Vagina (tissue), 2 donors: ENCODE measurements around the gene SPRYD7. TPM values are rescaled to one million over a fixed set of nuclear protein-coding genes. Genes with fewer than 3 reads are reported as not detected.

ENCODE experiments used
- DNase-seq, 2 donors: peaks; one replicate each; pipeline ENCODE4 v3.0.0-alpha.2; 2017; ENCODE audit errors: extremely low spot score in 2 of 2
- H3K27ac ChIP-seq: fragments of 200-600 bp; sonication (generic); one replicate; pipeline ENCODE4 v1.5.1; 2019
- H3K27me3 ChIP-seq: fragments of 200-600 bp; sonication (generic); one replicate; pipeline ENCODE4 v1.5.1; 2019
- H3K36me3 ChIP-seq, 2 donors: fragments of 200-600 bp; sonication (generic); one replicate each; pipeline ENCODE4 v1.5.1; 2017 to 2019
- H3K4me1 ChIP-seq: fragments of 200-600 bp; sonication (generic); one replicate; pipeline ENCODE4 v1.5.1; 2019
- H3K4me3 ChIP-seq, 2 donors: fragments of 200-600 bp; sonication (generic); 1 replicate in 1 of 2; 2 replicates in 1 of 2; pipeline ENCODE4 v1.5.1; 2016 to 2019
- H3K9me3 ChIP-seq: fragments of 200-600 bp; sonication (generic); one replicate; pipeline ENCODE4 v1.5.1; 2019
- POLR2A ChIP-seq, 2 donors: fragments of 450-650 bp; IDR thresholded peaks; one replicate each; pipeline ENCODE4 v1.6.1; 2017; ENCODE audit warnings: antibody characterized with exemption in 2 of 2, mild to moderate bottlenecking in 2 of 2, moderate library complexity in 2 of 2
- POLR2AphosphoS5 ChIP-seq, 2 donors: sonication (generic); formaldehyde crosslinking; IDR thresholded peaks; one replicate each; pipeline ENCODE4 v1.9.0; 2017; ENCODE audit warnings: antibody characterized with exemption in 2 of 2, mild to moderate bottlenecking in 2 of 2, low read depth in 1 of 2; ENCODE audit not compliant: insufficient read depth in 1 of 2
- intact Hi-C: fragments of 100-400 bp; cut with DNase I; formaldehyde crosslinking; loops from one replicate; pipeline ENCODE4 v1.15.1; 2023
- total RNA-seq: library from RNA; depleted of rRNA; stranded (reverse); fragments of >200 nt; gene quantifications from one replicate; pipeline ENCODE4 v1.2.3, GENCODE V29; 2016
- TF ChIP-seq, protein P1 (sequence below), 3 experiments: fragments of 450-650 bp in 2 of 3; fragments of 200-600 bp in 1 of 3; sonication (generic) in 1 of 3; IDR thresholded peaks; one replicate each; pipeline ENCODE4 v1.5.1; 2017 to 2019; ENCODE audit warnings: antibody characterized with exemption in 3 of 3, mild to moderate bottlenecking in 2 of 3, moderate library complexity in 2 of 3

Gene SPRYD7
- total RNA-seq = 5.4 TPM

GRCh38 chr13:49936075-49936967 is at the start of gene SPRYD7:
SPRYD7 (minus strand) TSS chr13:49936340; CDS start chr13:49936235, 105 bp downstream.
- Histone ChIP-seq H3K4me1 (peaks cover 24% of the 10 kb centered on the region), H3K4me3 (peak within 1 kb of the TSS; percentile 64 to 86), H3K9me3 (no peaks in the 10 kb centered on the region), H3K27me3 (no peaks in the 10 kb centered on the region), H3K36me3 (no peaks in the 10 kb centered on the region), H3K27ac (peak within 1 kb of the TSS; percentile 70)
- TF ChIP-seq POLR2A (IDR thresholded peaks at IDR 0.05) (no peak), POLR2AphosphoS5 (IDR thresholded peaks at IDR 0.05; ENCODE audit: insufficient read depth in 1 of 2, low read depth in 1 of 2) (peak; percentile 45 to 81)
- TF ChIP-seq, protein P1, sequence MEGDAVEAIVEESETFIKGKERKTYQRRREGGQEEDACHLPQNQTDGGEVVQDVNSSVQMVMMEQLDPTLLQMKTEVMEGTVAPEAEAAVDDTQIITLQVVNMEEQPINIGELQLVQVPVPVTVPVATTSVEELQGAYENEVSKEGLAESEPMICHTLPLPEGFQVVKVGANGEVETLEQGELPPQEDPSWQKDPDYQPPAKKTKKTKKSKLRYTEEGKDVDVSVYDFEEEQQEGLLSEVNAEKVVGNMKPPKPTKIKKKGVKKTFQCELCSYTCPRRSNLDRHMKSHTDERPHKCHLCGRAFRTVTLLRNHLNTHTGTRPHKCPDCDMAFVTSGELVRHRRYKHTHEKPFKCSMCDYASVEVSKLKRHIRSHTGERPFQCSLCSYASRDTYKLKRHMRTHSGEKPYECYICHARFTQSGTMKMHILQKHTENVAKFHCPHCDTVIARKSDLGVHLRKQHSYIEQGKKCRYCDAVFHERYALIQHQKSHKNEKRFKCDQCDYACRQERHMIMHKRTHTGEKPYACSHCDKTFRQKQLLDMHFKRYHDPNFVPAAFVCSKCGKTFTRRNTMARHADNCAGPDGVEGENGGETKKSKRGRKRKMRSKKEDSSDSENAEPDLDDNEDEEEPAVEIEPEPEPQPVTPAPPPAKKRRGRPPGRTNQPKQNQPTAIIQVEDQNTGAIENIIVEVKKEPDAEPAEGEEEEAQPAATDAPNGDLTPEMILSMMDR (IDR thresholded peaks at IDR 0.05) = peak in 2 of 3 experiments; percentile 88 to 97
- DNase-seq = peak; percentile 95 to 98
- intact Hi-C loops = no loop called here

DNA sequence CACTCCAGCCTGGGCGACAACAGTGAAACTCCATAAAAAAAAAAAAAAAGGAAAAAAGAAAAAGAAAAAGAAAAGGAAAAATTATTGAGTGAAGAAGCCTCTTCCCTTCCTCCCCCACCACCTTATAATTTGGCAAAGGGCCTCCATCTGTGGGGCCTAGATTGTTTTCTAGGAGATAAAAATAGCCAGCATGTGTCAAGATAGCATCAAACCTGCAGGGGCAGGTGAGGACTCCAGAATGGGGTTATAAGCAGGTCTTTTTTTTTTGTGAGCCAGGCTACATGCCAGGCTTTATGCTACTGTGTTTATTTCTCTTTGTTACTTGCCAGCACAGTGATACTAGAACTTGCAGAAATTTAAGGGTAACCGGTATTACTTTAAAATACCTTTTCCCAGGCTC is 49.0 kb upstream of the SPRYD7 start:
- no peak overlapping the region for H3K27ac ChIP-seq

DNA sequence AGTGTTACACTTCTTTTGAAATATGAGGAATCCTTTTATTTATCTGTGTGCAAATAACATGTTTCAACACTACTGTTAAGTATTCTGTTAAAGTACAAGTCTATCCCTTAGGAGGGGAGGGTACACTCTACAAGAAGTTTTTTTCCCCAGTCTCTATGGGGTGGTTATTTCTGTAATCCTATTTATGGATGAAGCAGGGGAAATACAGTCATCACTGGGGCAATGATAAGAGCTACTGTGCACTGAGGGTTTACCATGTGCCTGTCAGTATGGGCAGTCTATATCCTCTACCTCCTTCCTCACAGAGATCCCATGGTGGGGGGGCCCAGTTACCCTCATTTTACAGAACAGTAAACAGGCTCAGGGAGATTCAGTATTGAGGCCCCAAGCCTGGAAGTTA is 44.1 kb upstream of the SPRYD7 start:
- Histone ChIP-seq H3K4me3 (no peak overlapping the region), H3K36me3 (no peaks in the 10 kb centered on the region), H3K27me3 (no peaks in the 10 kb centered on the region), H3K9me3 (no peaks in the 10 kb centered on the region), H3K27ac (no peak overlapping the region), H3K4me1 (no peaks in the 10 kb centered on the region)
- intact Hi-C loops = no loop called here
- no peak for TF ChIP-seq POLR2AphosphoS5 (IDR thresholded peaks at IDR 0.05; ENCODE audit: insufficient read depth in 1 of 2, low read depth in 1 of 2)
- TF ChIP-seq, protein P1 (IDR thresholded peaks at IDR 0.05) = no peak
- no peak for TF ChIP-seq POLR2A (IDR thresholded peaks at IDR 0.05)
- DNase-seq = no peak

More for the DNA sequence above, 49.0 kb upstream of the SPRYD7 start:
- Histone ChIP-seq H3K4me1 (no peaks in the 10 kb centered on the region), H3K4me3 (no peak overlapping the region), H3K9me3 (no peaks in the 10 kb centered on the region), H3K27me3 (no peaks in the 10 kb centered on the region), H3K36me3 (no peaks in the 10 kb centered on the region)
- intact Hi-C loops = no loop called here
- TF ChIP-seq POLR2A (IDR thresholded peaks at IDR 0.05) (no peak), POLR2AphosphoS5 (IDR thresholded peaks at IDR 0.05; ENCODE audit: insufficient read depth in 1 of 2, low read depth in 1 of 2) (no peak)
- TF ChIP-seq, protein P1 (IDR thresholded peaks at IDR 0.05) = no peak
- no peak for DNase-seq

DNA sequence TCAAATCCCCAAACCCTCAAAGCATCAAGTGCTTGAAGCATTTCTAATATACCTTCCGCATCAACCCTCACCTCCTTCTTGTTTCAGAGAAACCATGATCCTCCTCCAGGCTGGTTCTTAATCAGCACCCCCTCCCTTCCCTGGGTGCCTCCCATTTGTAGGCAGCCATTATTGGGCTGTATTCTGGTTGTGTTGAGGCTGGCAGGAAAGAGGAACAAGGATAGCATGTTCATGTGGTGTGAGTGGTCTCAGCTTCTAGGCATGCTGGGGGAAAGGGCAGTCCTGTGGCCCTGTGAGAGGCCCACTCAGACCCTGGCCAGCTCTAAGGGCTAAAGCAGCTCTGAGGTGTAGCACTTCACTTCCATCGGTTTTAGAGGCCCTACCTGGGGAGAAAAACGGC is 41.9 kb upstream of the SPRYD7 start:
- H3K36me3 ChIP-seq = no peaks in the 10 kb centered on the region
- H3K4me3 ChIP-seq = no peak overlapping the region
- H3K9me3 ChIP-seq = no peaks in the 10 kb centered on the region
- no peak overlapping the region for H3K27ac ChIP-seq
- intact Hi-C loops = loop anchor here (10.0 kb wide), 1 partner anchor 1407 kb away; no protein-coding TSS in a partner anchor
- DNase-seq = no peak
- H3K27me3 ChIP-seq = no peaks in the 10 kb centered on the region
- H3K4me1 ChIP-seq = no peaks in the 10 kb centered on the region
- TF ChIP-seq POLR2AphosphoS5 (IDR thresholded peaks at IDR 0.05; ENCODE audit: insufficient read depth in 1 of 2, low read depth in 1 of 2) = no peak
- TF ChIP-seq POLR2A (IDR thresholded peaks at IDR 0.05) = no peak
- TF ChIP-seq, protein P1 (IDR thresholded peaks at IDR 0.05) = no peak
